ENCODE measurements around the gene NPNT.

NPNT gene

GRCh38 chr4:105972946-105973621 lies 77.8 kb downstream of the NPNT start:
- DNase-seq, result no peak

DNA sequence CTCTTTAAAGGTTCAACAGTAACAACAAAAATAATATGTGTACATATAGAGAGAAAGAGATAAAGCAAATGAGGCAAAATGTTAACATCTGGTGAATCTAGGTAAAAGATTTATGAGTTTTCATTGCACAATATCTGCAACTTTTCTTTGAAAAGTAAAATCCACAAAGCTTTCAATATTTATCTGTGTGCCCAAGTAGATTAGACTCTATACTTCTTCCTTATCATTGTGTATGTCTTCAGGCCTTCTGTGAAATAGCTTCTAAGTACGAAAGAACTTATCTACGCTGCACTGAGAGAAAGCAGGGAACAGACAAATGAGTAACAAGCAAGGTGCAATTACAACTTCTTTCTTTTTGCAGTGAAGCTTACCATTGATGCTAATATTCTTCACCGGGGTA lies 81.6 kb downstream of the NPNT start:
- DNase-seq, result no peak

DNA sequence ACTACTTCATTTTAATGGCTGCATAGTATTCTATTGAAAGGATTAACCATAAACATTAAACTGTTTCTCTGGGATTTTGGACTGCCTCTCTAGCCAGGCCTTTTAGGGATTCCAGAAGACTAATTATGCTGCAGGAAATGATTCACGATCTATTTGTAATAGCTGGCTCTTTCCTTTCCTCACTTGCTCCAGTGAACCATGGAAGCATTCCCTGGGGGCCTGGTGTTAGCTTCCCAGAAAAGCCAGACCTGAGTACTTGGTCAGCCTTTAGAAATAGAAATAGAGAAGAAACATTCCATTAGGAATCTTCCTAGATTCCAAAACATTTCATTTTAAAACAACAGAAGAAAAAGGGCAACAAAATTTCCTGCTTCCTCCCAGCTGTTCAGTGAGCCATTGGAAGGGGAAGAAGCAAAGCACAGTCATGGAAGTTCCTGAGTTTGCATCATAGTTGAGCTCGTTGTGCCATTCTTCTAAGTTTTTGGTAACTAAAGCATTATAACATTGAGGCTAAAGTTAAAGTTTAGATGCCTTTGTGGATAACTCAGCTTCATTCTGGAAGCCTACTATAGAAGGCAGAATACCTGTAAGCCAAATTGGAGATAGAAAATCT lies 83.5 kb downstream of the NPNT start:
- DNase-seq, result no peak

DNA sequence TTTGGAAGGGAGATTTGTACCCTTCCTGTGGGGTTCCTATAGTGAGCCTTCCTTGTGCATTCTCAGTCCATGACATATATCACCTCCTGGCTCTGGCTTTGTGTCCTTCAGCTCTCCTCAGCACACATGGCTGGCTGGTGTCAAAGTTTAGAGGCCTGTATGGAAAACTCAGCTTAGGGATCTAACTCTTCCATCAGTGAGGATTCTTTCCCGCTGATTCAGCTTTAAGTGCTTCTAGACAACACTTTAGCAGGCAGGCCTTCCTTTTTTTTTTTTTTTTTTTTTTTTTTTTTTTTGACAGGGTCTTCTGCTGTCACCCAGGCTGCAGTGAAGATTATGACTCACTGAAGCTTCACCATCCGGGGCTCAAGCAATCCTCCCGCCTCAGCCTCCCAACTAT lies 84.2 kb downstream of the NPNT start:
- no peak for DNase-seq

DNA sequence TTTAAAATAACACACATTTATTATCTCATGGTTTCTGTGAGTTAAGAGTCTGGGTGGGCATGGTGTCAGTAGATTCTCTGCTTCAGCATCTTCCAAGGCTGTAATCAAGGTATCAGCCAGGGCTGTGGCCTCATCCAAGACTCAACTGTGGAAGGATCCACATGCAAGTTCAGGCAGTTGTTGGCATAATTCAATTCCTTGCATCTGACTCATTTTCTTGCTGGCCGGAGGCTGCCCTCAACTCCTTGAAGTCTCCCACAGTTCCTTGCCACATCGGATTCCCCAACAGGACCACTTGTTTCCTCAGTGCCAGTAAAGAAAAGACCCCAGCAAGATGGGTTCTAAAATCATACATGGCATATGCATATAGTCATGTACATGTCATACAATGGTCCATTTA lies 93.4 kb downstream of the NPNT start:
- DNase-seq, result no peak

DNA sequence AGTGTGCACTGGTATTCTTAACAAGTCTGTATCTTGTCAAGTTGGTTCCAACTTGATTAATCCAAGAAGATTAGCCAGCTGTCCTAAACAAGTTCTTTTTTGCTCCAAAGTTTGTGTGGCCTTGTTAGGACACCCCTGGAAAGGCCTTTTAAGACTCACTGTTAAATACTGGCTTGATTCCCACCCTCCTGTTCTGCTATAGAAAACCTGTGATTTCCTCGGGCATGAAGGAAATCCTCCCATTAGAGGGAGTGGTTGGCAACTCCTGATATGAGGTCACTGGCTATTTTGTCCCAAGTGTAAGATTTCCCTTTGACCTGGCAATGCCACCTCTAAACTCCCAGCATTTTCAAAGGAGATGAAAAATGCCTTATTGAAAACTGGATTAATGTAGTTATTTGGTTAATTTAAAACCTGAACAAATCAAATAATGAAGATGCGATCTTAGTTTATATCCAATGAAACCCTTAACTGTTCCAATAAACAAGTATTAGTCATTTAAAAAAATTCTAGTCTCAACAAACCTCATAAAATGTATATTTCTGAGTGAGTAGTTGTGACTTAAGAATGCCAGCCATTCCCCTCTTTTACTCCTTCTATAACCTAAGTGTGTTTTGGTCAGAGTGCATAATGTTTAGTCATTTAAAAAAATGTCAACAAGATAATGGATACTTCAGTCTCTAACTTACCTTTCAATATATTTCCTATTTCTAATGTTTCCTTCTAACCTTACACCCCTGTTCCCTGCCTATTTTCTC lies 94.4 kb downstream of the NPNT start:
- no peak for DNase-seq

GRCh38 chr4:105990933-105991332 lies 95.7 kb downstream of the NPNT start:
- DNase-seq, result no peak

- DNase-seq, result no peak
Measured at GRCh38 chr4:105991726-105992125, 96.5 kb downstream of the NPNT start.

DNA sequence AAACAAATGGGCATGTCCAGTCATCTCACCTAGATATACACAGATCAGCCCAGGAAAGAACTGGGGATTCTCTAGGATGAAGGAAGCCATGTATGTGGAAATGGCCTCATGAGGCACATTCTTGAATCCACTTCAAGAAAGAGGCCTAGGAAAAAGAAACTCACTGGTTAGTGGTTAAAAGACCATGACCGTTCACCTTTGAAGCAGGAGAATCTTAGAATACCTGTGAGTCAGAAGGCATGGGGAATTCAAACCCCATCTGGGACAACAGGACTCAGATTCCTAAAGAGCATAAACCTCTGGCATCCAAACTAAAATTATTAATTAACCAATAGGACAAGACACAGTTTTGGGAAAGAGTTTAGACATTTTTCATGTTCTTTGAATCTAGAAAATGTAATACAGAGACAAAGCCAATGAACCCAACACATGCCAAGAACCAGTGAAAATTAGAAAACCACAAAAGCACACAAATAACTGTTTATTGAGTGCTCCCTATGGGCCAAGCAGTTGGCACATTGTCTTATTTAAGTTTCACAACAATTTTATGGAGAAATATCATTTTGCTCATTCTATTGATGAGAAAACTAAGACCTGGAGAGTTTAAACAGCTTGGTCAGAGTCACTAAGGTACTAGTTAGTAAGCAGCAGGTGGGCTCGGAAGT lies 97.5 kb downstream of the NPNT start:
- no peak for DNase-seq

DNA sequence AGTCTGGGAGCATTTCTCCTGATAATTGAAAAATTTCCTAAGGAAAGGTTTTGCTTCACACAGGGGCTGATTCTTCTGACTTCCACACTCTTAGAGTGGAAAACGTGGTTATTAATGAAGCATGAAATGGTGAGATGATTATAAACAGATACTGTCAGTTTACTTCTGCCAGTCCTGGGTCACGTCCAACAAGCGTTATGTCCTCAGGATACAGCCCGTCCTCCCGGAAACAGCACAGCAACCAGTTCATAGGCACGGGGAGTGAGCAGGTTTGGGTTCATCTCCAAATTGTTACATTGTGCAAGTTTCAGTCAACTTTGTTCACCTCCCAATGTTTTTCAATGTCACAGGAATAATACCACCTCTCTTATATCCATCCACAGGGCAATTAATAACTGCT lies 98.8 kb downstream of the NPNT start:
- no peak for DNase-seq

GRCh38 chr4:105994841-105995501 lies 99.7 kb downstream of the NPNT start:
- DNase-seq, result no peak

DNA sequence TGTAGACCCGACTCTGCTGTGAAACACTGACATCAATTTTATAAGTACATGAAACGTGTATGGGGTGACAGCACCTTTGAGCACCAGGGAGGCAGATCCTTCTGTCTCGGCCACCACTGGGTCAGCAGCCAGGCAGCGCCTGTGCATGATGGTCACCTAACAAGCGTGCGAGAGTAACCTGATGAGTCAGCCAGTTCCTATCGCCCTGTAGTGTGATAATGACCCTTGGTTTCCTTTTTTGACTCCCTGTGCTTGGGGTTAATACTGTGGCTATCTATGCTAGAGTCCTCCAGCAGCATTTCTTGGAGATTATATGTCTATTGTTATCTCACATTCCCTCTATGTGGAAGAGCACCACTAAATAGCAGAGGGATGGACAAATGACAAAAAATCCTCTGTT lies 101.6 kb downstream of the NPNT start:
- DNase-seq, result no peak

GRCh38 chr4:105998171-105999063 lies 103.1 kb downstream of the NPNT start:
- no peak for DNase-seq

- no peak for DNase-seq
Measured at GRCh38 chr4:106002994-106003393, 107.7 kb downstream of the NPNT start.

- no peak for DNase-seq
Measured at GRCh38 chr4:106010761-106011160, 115.5 kb downstream of the NPNT start.

- no peak for DNase-seq
Measured at GRCh38 chr4:106011387-106011786, 116.1 kb downstream of the NPNT start.

- DNase-seq, result no peak
Measured at GRCh38 chr4:106017975-106018374, 122.7 kb downstream of the NPNT start.

DNA sequence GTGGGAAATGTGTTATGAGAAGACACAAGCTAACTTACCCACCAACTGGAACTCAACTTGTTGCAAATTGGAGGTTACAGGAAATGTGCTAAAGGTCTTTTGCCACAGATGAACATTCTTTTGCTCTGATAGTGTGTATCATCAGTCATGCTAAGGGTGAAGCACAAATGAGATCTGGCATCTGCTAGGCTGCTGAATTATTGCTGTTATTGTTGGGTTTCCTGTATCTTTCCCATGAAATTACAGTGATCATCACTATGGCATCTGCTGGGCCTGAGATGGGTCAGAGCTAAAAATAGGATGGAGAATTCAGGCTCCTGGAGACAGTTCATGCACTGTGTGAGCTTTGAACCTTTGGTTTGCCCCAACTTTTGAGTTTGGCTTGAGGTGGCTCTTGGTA lies 124.5 kb downstream of the NPNT start:
- no peak for DNase-seq
